LNCAP (cell line): Measurements from ENCODE around the gene KRTAP5-4.

Experiments
- TF ChIP-seq, protein P1 (sequence below): fragments of 450-650 bp; IDR thresholded peaks from 2 replicates; pipeline ENCODE4 v1.5.1; 2017; ENCODE audit warnings: mild to moderate bottlenecking

Gene KRTAP5-4

DNA sequence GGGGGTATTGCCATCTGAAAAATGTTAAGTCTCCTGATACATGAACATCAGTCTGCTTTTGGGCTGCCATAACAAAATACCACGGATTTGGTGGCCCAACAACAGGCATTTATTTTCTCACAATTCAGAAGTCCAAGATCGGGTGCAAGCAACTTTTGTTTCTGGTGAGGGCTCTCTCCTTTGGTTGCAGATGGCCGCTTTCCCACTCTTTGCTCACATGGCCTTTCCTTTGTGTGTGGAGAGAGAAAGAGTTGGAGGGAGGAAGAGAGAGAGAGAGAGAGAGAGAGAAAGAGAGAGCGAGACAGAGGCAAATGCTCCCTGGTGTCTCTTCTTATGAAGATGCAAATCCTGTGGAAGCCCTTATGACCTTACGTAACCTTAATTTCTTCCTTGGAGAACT is 21.3 kb downstream of the KRTAP5-4 start:
- TF ChIP-seq, protein P1, sequence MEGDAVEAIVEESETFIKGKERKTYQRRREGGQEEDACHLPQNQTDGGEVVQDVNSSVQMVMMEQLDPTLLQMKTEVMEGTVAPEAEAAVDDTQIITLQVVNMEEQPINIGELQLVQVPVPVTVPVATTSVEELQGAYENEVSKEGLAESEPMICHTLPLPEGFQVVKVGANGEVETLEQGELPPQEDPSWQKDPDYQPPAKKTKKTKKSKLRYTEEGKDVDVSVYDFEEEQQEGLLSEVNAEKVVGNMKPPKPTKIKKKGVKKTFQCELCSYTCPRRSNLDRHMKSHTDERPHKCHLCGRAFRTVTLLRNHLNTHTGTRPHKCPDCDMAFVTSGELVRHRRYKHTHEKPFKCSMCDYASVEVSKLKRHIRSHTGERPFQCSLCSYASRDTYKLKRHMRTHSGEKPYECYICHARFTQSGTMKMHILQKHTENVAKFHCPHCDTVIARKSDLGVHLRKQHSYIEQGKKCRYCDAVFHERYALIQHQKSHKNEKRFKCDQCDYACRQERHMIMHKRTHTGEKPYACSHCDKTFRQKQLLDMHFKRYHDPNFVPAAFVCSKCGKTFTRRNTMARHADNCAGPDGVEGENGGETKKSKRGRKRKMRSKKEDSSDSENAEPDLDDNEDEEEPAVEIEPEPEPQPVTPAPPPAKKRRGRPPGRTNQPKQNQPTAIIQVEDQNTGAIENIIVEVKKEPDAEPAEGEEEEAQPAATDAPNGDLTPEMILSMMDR: no peak

DNA sequence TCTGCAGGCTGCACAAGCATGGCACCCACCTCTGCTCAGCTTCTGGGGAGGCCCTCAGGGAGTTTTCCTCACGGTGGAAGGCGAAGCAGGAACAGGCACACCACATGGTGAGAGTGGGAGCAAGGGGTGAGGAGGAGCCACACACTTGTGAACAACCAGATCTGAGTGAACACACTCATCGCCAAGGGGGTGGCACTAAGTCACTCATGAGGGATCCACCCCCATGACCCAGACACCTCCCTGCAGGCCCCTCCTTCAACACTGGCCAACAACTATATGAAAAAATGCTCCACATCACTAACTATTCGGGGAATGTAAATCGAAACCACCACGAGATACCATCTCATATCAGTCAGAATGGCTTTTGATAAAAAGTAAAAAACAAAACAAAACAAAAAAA is 23.1 kb downstream of the KRTAP5-4 start:
- TF ChIP-seq, protein P1: no peak

DNA sequence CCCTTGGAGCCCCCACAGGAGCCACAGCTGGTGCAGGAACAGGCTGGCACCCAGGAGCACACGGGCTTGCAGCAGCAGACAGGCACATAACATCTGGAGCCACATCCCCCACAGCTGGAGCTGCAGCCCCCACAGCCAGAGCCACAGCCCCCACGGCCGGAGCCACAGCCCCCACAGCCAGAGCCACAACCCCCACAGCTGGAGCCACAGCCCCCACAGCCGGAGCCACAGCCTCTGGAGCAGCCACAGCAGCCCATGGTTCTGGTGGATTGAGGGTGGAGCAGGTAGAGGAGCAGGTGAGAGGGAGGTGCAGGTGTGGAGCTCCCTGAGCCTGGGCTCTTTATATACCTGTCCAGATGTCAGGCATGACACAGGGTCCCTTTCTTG is 24.0 kb downstream of the KRTAP5-4 start, which contains the start of gene KRTAP5-2:
KRTAP5-2 (minus strand) TSS at position 301 of the 387 bp plus-strand sequence; CDS start at position 257, 44 bp downstream.
- TF ChIP-seq, protein P1: no peak

DNA sequence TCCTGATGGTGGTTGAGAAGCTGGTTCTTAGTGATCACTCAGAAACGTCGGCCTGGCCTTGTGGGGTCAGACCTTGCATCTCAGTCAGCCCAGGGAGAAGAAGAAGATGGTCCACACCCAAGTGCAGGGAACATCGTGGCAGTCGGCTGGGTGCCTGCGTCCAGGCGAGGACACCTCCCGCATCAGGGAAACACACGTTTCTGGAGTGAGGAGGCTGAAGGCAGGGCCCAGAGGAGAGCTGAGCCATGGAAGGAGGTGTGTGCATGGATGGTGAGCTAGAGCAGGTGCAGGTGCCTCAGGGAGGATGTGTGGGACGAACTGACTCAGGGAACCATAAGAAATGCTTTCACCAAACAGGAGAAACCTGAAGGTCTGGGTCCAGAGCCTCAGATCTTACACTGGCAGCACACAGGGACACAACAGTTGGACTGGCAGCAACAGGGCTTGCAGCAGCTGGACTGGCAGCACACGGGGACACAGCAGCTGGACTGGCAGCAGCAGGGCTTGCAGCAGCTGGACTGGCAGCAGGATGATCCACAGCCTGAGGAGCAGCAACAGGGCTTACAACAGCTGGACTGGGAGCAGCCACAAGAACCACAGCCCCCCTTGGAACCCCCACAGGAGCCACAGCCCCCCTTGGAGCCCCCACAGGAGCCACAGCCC is 24.5 kb downstream of the KRTAP5-4 start:
- TF ChIP-seq, protein P1: no peak

DNA sequence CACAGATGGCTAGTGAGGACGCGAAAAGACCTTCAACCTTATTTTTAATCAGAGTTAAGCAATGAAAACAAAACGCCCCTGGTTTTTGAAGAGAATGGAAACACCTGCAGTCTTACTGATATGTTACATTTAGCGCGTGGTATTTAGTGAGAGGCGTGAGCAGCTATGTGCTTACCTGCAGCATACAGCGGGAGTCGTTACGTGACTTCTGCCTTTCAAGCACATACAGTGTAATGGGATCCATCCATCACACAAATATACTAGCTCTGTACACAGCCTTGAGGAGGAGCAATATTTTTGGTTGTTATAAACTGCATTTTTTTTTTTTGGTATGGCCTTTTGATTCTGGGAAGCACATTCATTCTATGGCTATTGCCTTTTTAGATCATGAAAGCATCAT is 29.3 kb downstream of the KRTAP5-4 start:
- TF ChIP-seq, protein P1: no peak

DNA sequence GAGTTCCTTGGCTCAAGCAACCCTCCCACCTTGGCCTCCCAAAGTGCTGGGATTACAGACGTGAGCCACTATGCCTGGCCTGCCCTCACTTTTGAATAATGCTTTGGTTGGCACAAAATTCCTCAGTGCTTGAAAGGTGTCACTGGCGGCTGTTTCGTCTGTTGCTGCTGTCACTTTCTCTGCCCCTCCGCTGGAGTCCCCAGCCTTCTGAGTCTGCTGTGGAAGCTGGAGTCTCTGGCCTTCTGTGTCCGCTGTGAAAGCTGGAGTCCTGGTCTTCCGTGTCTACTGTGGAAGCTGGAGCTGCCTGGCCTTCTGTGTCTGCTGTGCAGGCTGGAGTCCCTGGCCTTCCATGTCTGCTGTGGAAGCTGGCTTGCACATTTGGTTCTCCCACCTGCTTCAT is 31.9 kb downstream of the KRTAP5-4 start:
- TF ChIP-seq, protein P1: no peak

DNA sequence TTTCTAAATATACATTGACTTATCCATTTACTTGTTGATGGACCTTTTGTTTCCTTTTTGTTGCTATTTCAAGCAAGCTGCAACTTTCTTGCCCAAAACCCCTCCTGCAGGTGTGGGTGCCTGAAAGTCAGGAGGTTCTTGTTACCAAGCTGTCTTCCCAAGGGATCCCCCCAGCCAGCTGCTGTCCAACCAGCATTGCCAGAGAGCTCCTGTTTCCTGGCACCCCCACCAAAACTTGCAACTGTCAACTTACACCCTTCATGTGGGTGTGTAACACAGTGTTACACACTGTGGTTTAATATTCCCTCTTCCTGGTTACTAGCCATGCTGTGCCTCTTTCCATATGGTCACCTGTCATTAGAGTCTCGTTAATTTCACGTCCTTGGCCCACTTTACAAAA is 35.2 kb downstream of the KRTAP5-4 start:
- TF ChIP-seq, protein P1: no peak
